ENCODE data around the gene HAAO. TPM values are rescaled to one million over a fixed set of nuclear protein-coding genes. Genes with fewer than 3 reads are reported as not detected.
A peak's percentile ranks its signal among the peaks of the same experiment; 100 is the strongest.

The HAAO gene
- polyA plus RNA-seq, 1 experiment: 0.54 TPM

DNA sequence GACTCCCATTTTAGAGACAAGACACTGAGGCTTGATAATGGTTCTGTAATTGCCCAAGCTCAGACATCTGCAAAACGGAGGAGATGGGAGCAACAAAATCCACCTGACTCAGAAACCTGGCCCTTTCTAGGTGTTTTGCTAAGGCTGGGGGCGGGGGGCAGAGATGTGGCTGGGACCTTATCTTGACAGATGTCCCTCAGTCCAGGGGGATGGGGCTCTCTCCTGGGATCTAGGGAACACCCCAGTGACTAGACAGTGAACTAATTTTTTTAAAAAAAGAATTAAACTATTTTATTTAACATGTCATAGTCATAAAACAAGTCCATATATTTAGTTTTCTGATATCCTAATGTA lies 32.0 kb upstream of the HAAO start:
- TF ChIP-seq, protein P1, sequence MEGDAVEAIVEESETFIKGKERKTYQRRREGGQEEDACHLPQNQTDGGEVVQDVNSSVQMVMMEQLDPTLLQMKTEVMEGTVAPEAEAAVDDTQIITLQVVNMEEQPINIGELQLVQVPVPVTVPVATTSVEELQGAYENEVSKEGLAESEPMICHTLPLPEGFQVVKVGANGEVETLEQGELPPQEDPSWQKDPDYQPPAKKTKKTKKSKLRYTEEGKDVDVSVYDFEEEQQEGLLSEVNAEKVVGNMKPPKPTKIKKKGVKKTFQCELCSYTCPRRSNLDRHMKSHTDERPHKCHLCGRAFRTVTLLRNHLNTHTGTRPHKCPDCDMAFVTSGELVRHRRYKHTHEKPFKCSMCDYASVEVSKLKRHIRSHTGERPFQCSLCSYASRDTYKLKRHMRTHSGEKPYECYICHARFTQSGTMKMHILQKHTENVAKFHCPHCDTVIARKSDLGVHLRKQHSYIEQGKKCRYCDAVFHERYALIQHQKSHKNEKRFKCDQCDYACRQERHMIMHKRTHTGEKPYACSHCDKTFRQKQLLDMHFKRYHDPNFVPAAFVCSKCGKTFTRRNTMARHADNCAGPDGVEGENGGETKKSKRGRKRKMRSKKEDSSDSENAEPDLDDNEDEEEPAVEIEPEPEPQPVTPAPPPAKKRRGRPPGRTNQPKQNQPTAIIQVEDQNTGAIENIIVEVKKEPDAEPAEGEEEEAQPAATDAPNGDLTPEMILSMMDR (IDR thresholded peaks at IDR 0.05; ENCODE audit: insufficient read depth, low read depth, low read length): no peak
- Histone ChIP-seq H3K27me3 (ENCODE audit: control insufficient read depth, insufficient read depth, low read length) (0 out of 2 replicates have a peak, but pooled peaks cover 2% of the 10 kb centered on the region), H3K36me3 (ENCODE audit: control insufficient read depth, insufficient read depth, low read length) (no peaks in the 10 kb centered on the region), H3K4me3 (ENCODE audit: low read depth, low read length) (no peak overlapping the region)
- no peak for DNase-seq (ENCODE audit: low read depth)
- CTCF ChIA-PET: interaction anchor here (0.6 to 2.8 kb wide), 5 partner anchors 10 to 786 kb away, joined by 3 to 19 read pairs (median 4); no protein-coding TSS in a partner anchor
- POLR2A ChIA-PET: no interaction called here

- Histone ChIP-seq H3K27me3 (ENCODE audit: control insufficient read depth, insufficient read depth, low read length) (0 out of 2 replicates have a peak, but pooled peaks cover 2% of the 10 kb centered on the region), H3K4me3 (ENCODE audit: low read depth, low read length) (no peak overlapping the region), H3K36me3 (ENCODE audit: control insufficient read depth, insufficient read depth, low read length) (no peaks in the 10 kb centered on the region)
- TF ChIP-seq, protein P1 (IDR thresholded peaks at IDR 0.05; ENCODE audit: insufficient read depth, low read depth, low read length): no peak
- CTCF ChIA-PET: interaction anchor here (0.6 to 2.8 kb wide), 5 partner anchors 9 to 786 kb away, joined by 3 to 19 read pairs (median 4); no protein-coding TSS in a partner anchor
- peak; percentile 49 for DNase-seq (ENCODE audit: low read depth)
- POLR2A ChIA-PET: interaction anchor here (0.5 kb wide), 1 partner anchor 983 kb away, joined by 8 read pairs; no protein-coding TSS in a partner anchor
Observed at GRCh38 chr2:42823744-42824453, 31.5 kb upstream of the HAAO start.

DNA sequence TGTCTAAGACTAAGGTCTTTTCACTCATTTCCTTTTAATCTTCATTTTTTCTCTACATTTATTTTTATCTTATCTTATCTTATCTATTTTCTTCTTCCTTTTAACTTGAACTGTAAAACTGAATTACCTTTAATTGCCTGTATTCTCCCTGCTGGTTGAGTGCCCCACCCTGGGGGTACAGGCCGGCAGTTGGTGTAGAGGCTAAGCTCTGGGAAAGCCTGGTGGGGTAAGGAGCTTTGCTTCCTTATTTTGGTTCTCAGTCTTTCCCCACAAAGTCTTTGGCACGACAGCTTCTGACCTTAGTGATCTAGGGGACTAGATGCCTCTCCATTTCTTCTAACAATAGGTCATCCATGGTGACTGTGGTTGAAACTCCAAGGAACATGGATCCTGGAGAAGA lies 26.8 kb upstream of the HAAO start:
- POLR2A ChIA-PET: no interaction called here
- no peak for DNase-seq (ENCODE audit: low read depth)
- TF ChIP-seq, protein P1 (IDR thresholded peaks at IDR 0.05; ENCODE audit: insufficient read depth, low read depth, low read length): no peak
- H3K27me3 ChIP-seq (ENCODE audit: control insufficient read depth, insufficient read depth, low read length): 0 out of 2 replicates have a peak, but pooled peaks cover 2% of the 10 kb centered on the region
- CTCF ChIA-PET: interaction anchor here (1.7 to 2.3 kb wide), 3 partner anchors 9 to 156 kb away, joined by 4 to 15 read pairs (median 12); no protein-coding TSS in a partner anchor
- no peak overlapping the region for H3K4me3 ChIP-seq (ENCODE audit: low read depth, low read length)
- H3K36me3 ChIP-seq (ENCODE audit: control insufficient read depth, insufficient read depth, low read length): no peaks in the 10 kb centered on the region

GRCh38 chr2:42815726-42816125 lies 23.3 kb upstream of the HAAO start:
- ChIA-PET CTCF (interaction anchor here (1.0 to 2.2 kb wide), 2 partner anchors 12 to 14 kb away, joined by 3 to 7 read pairs; no protein-coding TSS in a partner anchor), POLR2A (no interaction called here)
- TF ChIP-seq, protein P1 (IDR thresholded peaks at IDR 0.05; ENCODE audit: insufficient read depth, low read depth, low read length): no peak

GRCh38 chr2:42813763-42814162 lies 21.4 kb upstream of the HAAO start:
- Histone ChIP-seq H3K4me3 (ENCODE audit: low read depth, low read length) (no peak overlapping the region), H3K36me3 (ENCODE audit: control insufficient read depth, insufficient read depth, low read length) (no peaks in the 10 kb centered on the region), H3K27me3 (ENCODE audit: control insufficient read depth, insufficient read depth, low read length) (no peaks in the 10 kb centered on the region)
- DNase-seq (ENCODE audit: low read depth): no peak
- ChIA-PET POLR2A (no interaction called here), CTCF (interaction anchor here (1.2 to 4.5 kb wide), 4 partner anchors 8 to 19 kb away, joined by 3 to 27 read pairs (median 11); no protein-coding TSS in a partner anchor)
- TF ChIP-seq, protein P1 (IDR thresholded peaks at IDR 0.05; ENCODE audit: insufficient read depth, low read depth, low read length): no peak

More at GRCh38 chr2:42815726-42816125, 23.3 kb upstream of the HAAO start:
- no peaks in the 10 kb centered on the region for H3K36me3 ChIP-seq (ENCODE audit: control insufficient read depth, insufficient read depth, low read length)
- no peak overlapping the region for H3K4me3 ChIP-seq (ENCODE audit: low read depth, low read length)
- 0 out of 2 replicates have a peak, but pooled peaks cover 2% of the 10 kb centered on the region for H3K27me3 ChIP-seq (ENCODE audit: control insufficient read depth, insufficient read depth, low read length)
- DNase-seq (ENCODE audit: low read depth): no peak

All from BJ (cell line).